Thoracic aorta (tissue), 2 donors: ENCODE data around the gene TST. TPM values are rescaled to one million over a fixed set of nuclear protein-coding genes. Genes with fewer than 3 reads are reported as not detected.

Source experiments
- ATAC-seq: fragments of 150-250 bp; one replicate; pipeline ENCODE4 v1.8.0; 2017; ENCODE audit warnings: low read depth; ENCODE audit not compliant: insufficient number of reproducible peaks, low FRiP score
- DNase-seq: peaks from one replicate; pipeline ENCODE4 v3.0.0-alpha.2; 2020; ENCODE audit warnings: low spot score
- H3K27ac ChIP-seq, 2 donors: fragments of 200-600 bp; sonication (generic); 1 replicate in 1 of 2; 2 replicates in 1 of 2; pipeline ENCODE4 v1.5.1; 2016; ENCODE audit warnings: mild to moderate bottlenecking in 2 of 2, moderate library complexity in 2 of 2
- H3K27me3 ChIP-seq: fragments of 200-600 bp; sonication (generic); replicated peaks from 2 replicates; pipeline ENCODE4 v1.6.0; 2016; ENCODE audit warnings: mild to moderate bottlenecking; ENCODE audit not compliant: insufficient read depth
- H3K36me3 ChIP-seq: fragments of 200-600 bp; sonication (generic); one replicate; pipeline ENCODE4 v1.5.1; 2016
- H3K4me1 ChIP-seq, 2 donors: fragments of 200-600 bp; sonication (generic); 1 replicate in 1 of 2; 2 replicates in 1 of 2; pipeline versions ENCODE4 v1.5.1 to v1.6.0; 2016; ENCODE audit warnings: low read depth in 2 of 2, mild to moderate bottlenecking in 1 of 2; ENCODE audit not compliant: control insufficient read depth in 1 of 2
- H3K4me3 ChIP-seq: fragments of 200-600 bp; sonication (generic); 2 replicates; pipeline ENCODE4 v1.5.1; 2016; ENCODE audit warnings: mild to moderate bottlenecking
- H3K9me3 ChIP-seq: fragments of 200-600 bp; sonication (generic); 2 replicates; pipeline ENCODE4 v1.5.1; 2016
- total RNA-seq, 2 donors: library from RNA; depleted of rRNA; stranded (reverse); fragments of >200 nt; gene quantifications; one replicate each; pipeline versions ENCODE4 v1.1.0 to v1.2.3, GENCODE V29; 2016
- TF ChIP-seq, protein P1 (sequence below): fragments of 200-600 bp; sonication (generic); IDR thresholded peaks from one replicate; pipeline ENCODE4 v1.5.1; 2019; ENCODE audit warnings: antibody characterized with exemption

Gene TST
- total RNA-seq, 2 donors from 2014 or later = 8.5 to 26.9 TPM

DNA sequence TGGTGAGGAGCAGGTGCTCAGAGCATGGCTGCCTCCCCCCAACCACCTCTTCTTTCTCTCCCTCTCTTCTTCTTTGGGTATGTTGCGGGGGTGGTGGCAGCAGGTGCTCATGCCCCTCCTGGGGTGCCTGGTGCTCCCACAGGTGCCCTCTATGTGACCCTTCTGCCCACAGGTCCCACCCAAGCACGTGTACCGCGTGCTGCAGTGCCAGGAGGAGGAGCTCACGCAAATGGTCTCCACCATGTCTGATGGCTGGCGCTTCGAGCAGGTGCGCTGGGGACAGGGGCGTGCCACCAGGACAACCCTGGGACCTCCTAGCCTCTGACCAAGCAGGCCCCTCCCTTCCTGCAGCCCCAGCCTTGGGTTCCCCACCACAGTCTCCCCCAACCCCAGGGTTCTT, 38.0 kb upstream of the TST start:
- Histone ChIP-seq H3K27me3 (no peaks in the 10 kb centered on the region), H3K36me3 (peaks cover 42% of the 10 kb centered on the region), H3K4me1 (peaks cover 4 to 7% of the 10 kb centered on the region in 2 donors), H3K27ac (no peak overlapping the region), H3K4me3 (no peak overlapping the region), H3K9me3 (no peaks in the 10 kb centered on the region)
- TF ChIP-seq, protein P1, sequence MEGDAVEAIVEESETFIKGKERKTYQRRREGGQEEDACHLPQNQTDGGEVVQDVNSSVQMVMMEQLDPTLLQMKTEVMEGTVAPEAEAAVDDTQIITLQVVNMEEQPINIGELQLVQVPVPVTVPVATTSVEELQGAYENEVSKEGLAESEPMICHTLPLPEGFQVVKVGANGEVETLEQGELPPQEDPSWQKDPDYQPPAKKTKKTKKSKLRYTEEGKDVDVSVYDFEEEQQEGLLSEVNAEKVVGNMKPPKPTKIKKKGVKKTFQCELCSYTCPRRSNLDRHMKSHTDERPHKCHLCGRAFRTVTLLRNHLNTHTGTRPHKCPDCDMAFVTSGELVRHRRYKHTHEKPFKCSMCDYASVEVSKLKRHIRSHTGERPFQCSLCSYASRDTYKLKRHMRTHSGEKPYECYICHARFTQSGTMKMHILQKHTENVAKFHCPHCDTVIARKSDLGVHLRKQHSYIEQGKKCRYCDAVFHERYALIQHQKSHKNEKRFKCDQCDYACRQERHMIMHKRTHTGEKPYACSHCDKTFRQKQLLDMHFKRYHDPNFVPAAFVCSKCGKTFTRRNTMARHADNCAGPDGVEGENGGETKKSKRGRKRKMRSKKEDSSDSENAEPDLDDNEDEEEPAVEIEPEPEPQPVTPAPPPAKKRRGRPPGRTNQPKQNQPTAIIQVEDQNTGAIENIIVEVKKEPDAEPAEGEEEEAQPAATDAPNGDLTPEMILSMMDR = no peak
- no peak for DNase-seq
- no peak for ATAC-seq

DNA sequence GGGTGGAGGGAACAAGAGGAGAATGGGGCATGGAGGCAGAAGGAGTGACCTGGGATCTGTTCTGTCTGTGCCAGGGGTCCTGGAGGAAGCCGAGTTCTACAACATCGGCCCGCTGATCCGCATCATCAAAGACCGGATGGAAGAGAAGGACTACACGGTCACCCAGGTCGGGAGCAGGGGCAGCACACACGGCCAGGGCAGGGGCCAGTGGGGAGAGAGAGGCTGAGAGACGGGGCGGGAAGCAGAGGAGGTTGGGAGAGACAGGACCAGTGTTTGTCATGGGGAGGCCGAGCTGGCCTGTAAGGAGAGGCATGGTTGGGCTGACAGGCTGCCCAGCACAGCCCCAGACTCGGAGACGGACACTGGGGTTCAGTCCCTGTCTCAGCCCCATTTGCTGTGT, 37.0 kb upstream of the TST start:
- peaks cover 38% of the 10 kb centered on the region for H3K36me3 ChIP-seq

DNA sequence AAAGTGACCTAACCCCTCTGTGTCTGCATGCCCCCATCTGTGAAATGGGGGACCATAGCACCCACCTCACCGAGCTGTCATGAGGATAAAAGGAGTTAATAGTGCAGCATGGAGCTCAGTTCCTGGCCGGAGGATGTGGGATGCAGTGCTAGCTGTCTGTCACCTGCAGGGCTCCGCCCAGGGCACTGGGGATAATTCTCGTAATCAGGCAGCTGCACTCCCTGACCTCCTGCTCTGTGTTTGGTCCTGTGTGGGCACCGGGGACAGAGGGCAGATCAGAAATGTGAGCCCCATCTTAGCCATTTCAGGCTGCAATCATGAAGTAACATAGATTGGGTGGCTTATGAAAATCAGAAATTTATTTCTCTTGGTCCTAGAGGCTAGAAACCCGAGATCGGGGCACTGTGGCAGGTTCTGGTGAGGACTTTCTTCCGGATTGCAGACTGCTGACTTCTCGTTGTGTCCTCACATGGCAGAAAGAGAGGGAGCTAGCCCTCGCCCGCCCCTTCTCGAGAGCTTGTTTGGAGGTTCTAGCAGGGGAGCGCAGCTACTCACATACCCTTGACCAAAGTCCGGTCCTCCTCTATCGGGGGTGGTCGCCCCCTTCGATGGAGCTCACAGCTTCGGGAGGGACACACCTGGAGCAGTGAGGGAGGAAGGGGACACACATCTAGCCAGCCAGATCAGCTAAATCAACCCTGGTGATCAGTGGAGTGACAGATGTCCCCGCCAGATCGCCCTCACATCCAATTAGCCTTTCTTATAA, 35.5 kb upstream of the TST start:
- H3K27me3 ChIP-seq = no peaks in the 10 kb centered on the region
- DNase-seq (no peak), ATAC-seq (no peak)
- TF ChIP-seq, protein P1 = no peak
- peaks cover 11 to 13% of the 10 kb centered on the region in 2 donors for H3K4me1 ChIP-seq
- peaks cover 35% of the 10 kb centered on the region for H3K36me3 ChIP-seq
- no peaks in the 10 kb centered on the region for H3K9me3 ChIP-seq
- H3K4me3 ChIP-seq = no peak overlapping the region
- no peak overlapping the region for H3K27ac ChIP-seq

More for the DNA sequence above, 37.0 kb upstream of the TST start:
- ATAC-seq (no peak), DNase-seq (no peak)
- H3K4me3 ChIP-seq = no peak overlapping the region
- TF ChIP-seq, protein P1 = no peak
- H3K9me3 ChIP-seq = no peaks in the 10 kb centered on the region
- H3K4me1 ChIP-seq = peaks cover 8 to 11% of the 10 kb centered on the region in 2 donors
- H3K27me3 ChIP-seq = no peaks in the 10 kb centered on the region
- no peak overlapping the region for H3K27ac ChIP-seq

DNA sequence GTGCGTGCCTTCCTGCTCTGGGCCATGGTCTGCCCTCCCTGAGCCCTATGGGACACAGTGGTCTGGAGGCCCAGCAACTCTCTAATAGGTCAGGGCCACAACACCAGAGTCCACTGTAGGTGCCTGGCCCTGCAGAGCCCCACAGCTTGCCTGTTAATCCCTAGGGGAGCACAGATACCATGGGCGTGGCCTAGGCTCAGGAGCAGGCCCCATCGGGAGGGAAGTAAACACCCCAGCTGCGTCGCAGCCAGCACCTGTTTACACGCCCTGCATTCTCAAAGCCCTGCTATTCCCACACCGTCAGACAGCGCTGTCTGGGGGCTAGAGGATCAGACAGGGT, 34.8 kb upstream of the TST start:
- H3K4me3 ChIP-seq = no peak overlapping the region
- H3K27me3 ChIP-seq = no peaks in the 10 kb centered on the region
- H3K4me1 ChIP-seq = peaks cover 11 to 13% of the 10 kb centered on the region in 2 donors
- DNase-seq = no peak
- ATAC-seq = no peak
- TF ChIP-seq, protein P1 = no peak
- H3K9me3 ChIP-seq = no peaks in the 10 kb centered on the region
- peaks cover 35% of the 10 kb centered on the region for H3K36me3 ChIP-seq
- H3K27ac ChIP-seq = no peak overlapping the region

DNA sequence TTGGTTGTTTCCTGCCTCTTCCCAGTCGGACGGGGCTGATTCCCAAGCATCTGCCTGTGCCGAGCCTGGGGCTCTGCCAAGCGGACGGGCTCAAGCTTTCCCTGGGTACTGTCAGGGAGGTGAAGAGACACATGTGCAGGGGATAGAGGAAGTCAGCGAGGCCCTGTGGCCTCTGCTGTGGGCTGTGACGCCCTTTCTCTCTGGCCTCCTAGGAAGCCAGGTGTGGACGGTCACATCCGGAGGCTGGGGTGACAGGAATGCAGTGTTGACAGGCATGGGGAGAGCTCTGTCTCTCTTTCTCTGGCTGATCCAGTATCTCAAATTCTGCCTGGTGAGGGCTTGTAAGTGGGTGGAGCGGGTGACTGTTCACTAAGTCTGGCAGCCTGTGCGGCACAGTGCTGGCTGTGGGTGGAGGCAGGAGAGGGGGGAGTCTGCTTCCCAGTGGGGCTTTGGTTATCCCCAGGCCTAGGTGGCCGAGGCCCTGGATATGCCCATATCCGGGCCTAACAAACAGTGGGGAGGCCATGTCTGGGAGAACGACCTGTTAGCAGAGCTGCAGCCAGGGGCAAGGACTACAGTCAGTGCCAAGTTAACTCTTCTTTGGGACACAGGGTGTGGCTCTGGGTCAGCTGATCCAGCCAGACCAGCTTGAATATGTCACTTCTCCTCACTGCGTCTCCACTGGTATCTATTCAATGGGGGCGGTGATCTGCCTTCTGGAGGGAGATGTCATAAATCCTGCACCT, 34.2 kb upstream of the TST start:
- TF ChIP-seq, protein P1 = no peak
- Histone ChIP-seq H3K4me3 (no peak overlapping the region), H3K9me3 (no peaks in the 10 kb centered on the region), H3K27me3 (no peaks in the 10 kb centered on the region), H3K4me1 (peaks cover 11 to 13% of the 10 kb centered on the region in 2 donors), H3K27ac (no peak overlapping the region), H3K36me3 (peaks cover 31% of the 10 kb centered on the region)
- ATAC-seq = no peak
- no peak for DNase-seq
